ENCODE data around the gene MYH7. TPM values are rescaled to one million over a fixed set of nuclear protein-coding genes. Genes with fewer than 3 reads are reported as not detected.

The MYH7 gene
- polyA plus RNA-seq, 2 donors: 0.08 to 0.12 TPM

DNA sequence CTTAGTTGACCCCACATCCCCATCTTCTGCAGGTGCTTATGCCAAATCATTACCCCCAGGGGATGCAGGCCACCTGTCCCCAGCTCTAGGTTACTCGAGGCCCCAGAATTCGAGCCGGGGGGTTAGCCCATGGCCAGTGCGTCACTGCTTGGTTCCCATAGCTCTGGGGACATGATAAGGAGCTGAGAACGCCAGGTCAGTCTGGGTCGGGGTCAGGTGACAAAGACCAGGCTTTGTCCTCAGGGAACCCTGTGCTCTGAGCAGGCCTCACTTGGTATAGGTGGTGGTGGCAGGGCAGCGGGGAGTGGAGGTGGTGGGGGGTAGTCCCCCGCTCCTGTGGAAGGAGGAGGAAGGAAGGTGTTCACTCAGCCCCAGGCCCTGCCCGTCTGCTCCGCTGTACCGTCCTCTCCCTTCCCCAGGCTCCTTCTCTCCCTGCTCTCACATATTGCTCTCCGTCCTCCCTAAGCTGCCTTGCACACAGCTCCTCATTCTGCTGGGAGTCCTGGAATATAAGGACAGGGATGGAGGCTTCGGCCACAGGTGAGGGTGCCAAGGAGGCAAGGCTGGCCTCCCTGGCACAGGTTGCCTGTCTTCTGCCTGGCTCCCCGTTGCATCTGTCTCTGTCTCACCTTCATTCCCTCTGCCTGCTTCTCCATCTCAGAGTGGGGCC, 25.4 kb downstream of the MYH7 start:
- no peaks in the 10 kb centered on the region for H3K27me3 ChIP-seq (ENCODE audit: control insufficient read depth in 1 of 2, insufficient read depth in 2 of 2, low read length in 2 of 2)
- 81 to 82% methylated on average over 13 to 14 of the region's 14 CpGs for WGBS, 2 donors
- H3K4me1 ChIP-seq (ENCODE audit: control insufficient read depth in 2 of 2, insufficient read depth in 2 of 2, low read length in 1 of 2): no peaks in the 10 kb centered on the region
- no peaks in the 10 kb centered on the region for H3K9me3 ChIP-seq (ENCODE audit: control insufficient read depth in 2 of 2, insufficient read depth in 1 of 2, low read depth in 1 of 2, low read length in 1 of 2)
- H3K36me3 ChIP-seq (ENCODE audit: control insufficient read depth in 2 of 2, insufficient read depth in 2 of 2, low read length in 1 of 2): no peaks in the 10 kb centered on the region
- H3K4me3 ChIP-seq (ENCODE audit: low read depth in 1 of 2, low read length in 2 of 2): no peak overlapping the region
- H3K27ac ChIP-seq (ENCODE audit: low read depth in 2 of 2, low read length in 1 of 2): no peak overlapping the region

DNA sequence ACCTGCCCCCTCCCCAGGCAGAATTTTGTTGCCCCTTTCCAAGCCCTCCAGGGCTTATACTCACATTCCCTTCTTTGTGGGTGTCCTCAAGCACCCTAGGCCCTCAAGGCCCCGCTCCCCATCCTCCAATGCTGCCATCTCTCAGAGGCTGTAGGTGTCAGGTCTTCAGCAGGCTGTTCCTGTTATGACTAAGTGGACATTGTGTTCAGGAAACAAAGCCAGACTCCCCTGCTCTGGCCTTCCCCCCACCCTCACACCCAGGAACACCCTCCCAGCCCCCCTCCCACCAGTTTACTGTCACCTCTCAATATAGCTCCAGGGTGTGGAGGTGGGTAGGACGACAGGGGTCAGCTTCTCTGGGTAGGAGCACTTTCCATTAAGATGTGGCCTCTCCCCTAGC, 26.0 kb downstream of the MYH7 start:
- no peaks in the 10 kb centered on the region for H3K9me3 ChIP-seq (ENCODE audit: control insufficient read depth in 2 of 2, insufficient read depth in 1 of 2, low read depth in 1 of 2, low read length in 1 of 2)
- WGBS, 2 donors: 71 to 73% methylated on average over 2 of the region's 2 CpGs
- no peaks in the 10 kb centered on the region for H3K36me3 ChIP-seq (ENCODE audit: control insufficient read depth in 2 of 2, insufficient read depth in 2 of 2, low read length in 1 of 2)
- no peaks in the 10 kb centered on the region for H3K4me1 ChIP-seq (ENCODE audit: control insufficient read depth in 2 of 2, insufficient read depth in 2 of 2, low read length in 1 of 2)
- no peaks in the 10 kb centered on the region for H3K27me3 ChIP-seq (ENCODE audit: control insufficient read depth in 1 of 2, insufficient read depth in 2 of 2, low read length in 2 of 2)
- H3K27ac ChIP-seq (ENCODE audit: low read depth in 2 of 2, low read length in 1 of 2): no peak overlapping the region
- no peak overlapping the region for H3K4me3 ChIP-seq (ENCODE audit: low read depth in 1 of 2, low read length in 2 of 2)

DNA sequence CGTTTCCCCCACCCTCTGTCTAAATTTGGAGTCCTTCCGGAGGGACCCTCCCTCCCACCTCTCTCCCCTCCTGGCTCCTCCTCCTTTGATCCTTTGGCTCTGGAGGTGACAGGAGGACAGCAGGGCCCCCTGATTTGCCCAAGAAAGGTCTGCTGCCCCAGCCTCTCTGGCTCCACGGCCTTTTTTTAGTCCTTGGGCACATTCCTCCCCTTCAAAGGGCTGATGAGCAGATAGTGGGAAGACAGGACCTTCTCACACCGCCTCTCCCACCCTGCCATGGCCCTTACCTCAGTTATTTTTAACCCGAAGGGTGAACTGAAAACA, 27.2 kb downstream of the MYH7 start:
- Histone ChIP-seq H3K27me3 (ENCODE audit: control insufficient read depth in 1 of 2, insufficient read depth in 2 of 2, low read length in 2 of 2) (no peaks in the 10 kb centered on the region), H3K4me3 (ENCODE audit: low read depth in 1 of 2, low read length in 2 of 2) (no peak overlapping the region), H3K27ac (ENCODE audit: low read depth in 2 of 2, low read length in 1 of 2) (no peak overlapping the region), H3K4me1 (ENCODE audit: control insufficient read depth in 2 of 2, insufficient read depth in 2 of 2, low read length in 1 of 2) (no peaks in the 10 kb centered on the region), H3K36me3 (ENCODE audit: control insufficient read depth in 2 of 2, insufficient read depth in 2 of 2, low read length in 1 of 2) (no peaks in the 10 kb centered on the region), H3K9me3 (ENCODE audit: control insufficient read depth in 2 of 2, insufficient read depth in 1 of 2, low read depth in 1 of 2, low read length in 1 of 2) (no peaks in the 10 kb centered on the region)
- 53 to 66% methylated on average over 5 of the region's 5 CpGs for WGBS, 2 donors

DNA sequence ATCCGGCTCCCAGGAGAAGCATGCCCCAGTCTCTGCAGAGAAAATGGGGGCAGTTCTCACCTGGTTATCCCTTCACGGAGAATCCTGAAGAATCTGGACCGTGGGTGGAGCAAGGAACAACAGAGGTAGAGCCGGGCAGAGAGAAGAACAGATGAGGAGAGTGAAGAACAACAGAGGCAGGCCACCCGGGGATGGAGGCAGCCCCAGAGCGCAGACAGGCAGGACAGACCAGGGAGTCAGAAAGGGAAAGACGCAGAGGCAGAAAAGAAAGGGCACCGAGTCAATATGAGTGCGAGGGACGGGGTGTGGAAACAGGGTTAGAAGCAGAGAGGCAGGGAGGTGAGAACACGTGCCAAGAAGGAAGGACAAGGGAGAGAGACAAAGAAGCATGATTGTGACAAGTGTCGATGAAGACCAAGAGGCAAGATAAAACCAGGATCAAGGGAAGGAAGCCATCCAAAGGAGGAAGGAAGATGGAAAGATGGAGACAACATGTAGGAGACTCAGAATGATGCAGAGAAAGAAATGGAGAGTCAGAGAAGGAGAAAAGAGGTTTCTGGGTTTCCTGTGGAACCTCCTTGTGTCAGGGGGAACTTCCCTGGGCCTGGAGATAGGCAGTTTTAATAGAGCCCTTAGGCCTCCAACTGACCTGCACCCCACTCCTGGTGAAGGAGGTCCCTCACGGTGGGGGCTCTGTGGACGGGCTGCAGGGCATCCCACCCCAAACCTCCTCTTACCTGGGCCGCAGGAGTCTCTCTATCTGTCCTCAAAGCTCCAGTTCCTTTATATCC, 27.7 kb downstream of the MYH7 start, which contains the start of gene MYH6:
Gene MYH6 (minus strand): TSS at position 758 of the 791 bp plus-strand sequence. CDS start 1,050 bp downstream, outside the sequence.
- no peak within 1 kb of the TSS for H3K4me3 ChIP-seq (ENCODE audit: low read depth in 1 of 2, low read length in 2 of 2)
- H3K9me3 ChIP-seq (ENCODE audit: control insufficient read depth in 2 of 2, insufficient read depth in 1 of 2, low read depth in 1 of 2, low read length in 1 of 2): no peaks in the 10 kb centered on the region
- no peaks in the 10 kb centered on the region for H3K4me1 ChIP-seq (ENCODE audit: control insufficient read depth in 2 of 2, insufficient read depth in 2 of 2, low read length in 1 of 2)
- H3K36me3 ChIP-seq (ENCODE audit: control insufficient read depth in 2 of 2, insufficient read depth in 2 of 2, low read length in 1 of 2): no peaks in the 10 kb centered on the region
- H3K27ac ChIP-seq (ENCODE audit: low read depth in 2 of 2, low read length in 1 of 2): no peak within 1 kb of the TSS
- 79 to 80% methylated on average over 15 of the region's 15 CpGs for WGBS, 2 donors
- no peaks in the 10 kb centered on the region for H3K27me3 ChIP-seq (ENCODE audit: control insufficient read depth in 1 of 2, insufficient read depth in 2 of 2, low read length in 2 of 2)

DNA sequence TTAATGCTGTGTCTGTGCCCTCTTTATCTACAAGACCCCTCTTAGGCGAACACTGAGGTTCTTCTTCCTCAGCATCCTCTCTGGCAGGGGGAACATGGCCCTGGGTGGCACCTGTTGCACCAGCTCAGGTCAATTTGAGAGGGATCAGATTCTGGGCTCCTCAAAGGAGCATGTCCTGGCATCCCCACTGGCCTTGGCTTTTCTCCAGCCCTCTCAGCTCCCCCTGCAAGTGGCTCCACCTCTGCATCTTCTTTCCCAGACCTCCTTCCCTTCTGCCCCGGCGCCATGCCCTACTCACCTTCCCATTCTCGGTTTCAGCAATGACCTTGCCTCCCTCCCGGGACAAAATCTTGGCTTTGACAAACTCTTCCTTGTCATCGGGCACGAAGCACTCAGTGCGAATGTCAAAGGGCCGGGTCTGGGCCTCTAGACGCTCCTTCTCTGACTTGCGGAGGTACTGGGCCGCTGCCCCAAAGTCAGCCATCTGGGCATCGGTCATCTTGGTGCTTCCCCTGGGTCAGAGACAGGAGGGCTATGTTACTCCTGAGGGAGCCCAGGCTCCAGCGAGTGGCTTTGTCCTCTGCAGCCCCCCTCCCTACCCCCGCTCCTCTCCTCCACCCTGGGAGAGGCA, 28.6 kb downstream of the MYH7 start:
- H3K4me1 ChIP-seq (ENCODE audit: control insufficient read depth in 2 of 2, insufficient read depth in 2 of 2, low read length in 1 of 2): no peaks in the 10 kb centered on the region
- no peaks in the 10 kb centered on the region for H3K27me3 ChIP-seq (ENCODE audit: control insufficient read depth in 1 of 2, insufficient read depth in 2 of 2, low read length in 2 of 2)
- H3K9me3 ChIP-seq (ENCODE audit: control insufficient read depth in 2 of 2, insufficient read depth in 1 of 2, low read depth in 1 of 2, low read length in 1 of 2): no peaks in the 10 kb centered on the region
- H3K4me3 ChIP-seq (ENCODE audit: low read depth in 1 of 2, low read length in 2 of 2): no peak overlapping the region
- 85 to 90% methylated on average over 15 of the region's 15 CpGs for WGBS, 2 donors
- H3K27ac ChIP-seq (ENCODE audit: low read depth in 2 of 2, low read length in 1 of 2): no peak overlapping the region
- no peaks in the 10 kb centered on the region for H3K36me3 ChIP-seq (ENCODE audit: control insufficient read depth in 2 of 2, insufficient read depth in 2 of 2, low read length in 1 of 2)

DNA sequence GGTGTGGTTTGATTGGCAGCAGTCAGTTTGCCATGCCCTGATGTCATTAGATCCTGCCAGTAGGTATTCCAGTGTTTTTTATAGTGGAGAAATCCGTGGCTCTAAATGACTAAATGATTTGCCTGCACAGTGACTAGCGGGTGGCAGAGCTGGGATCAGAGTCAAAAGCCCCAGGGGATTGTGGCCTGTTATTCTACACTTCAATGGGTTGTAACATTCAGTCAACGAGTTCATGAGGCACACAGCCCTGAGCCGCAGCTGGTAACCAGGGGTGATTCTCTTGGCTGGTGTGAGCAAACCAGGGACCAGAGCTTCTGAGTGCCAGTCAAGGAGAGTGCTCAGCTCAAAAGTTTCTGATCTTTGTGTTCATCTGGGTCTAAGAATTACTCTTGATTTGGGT, 29.2 kb downstream of the MYH7 start:
- Histone ChIP-seq H3K4me3 (ENCODE audit: low read depth in 1 of 2, low read length in 2 of 2) (no peak overlapping the region), H3K4me1 (ENCODE audit: control insufficient read depth in 2 of 2, insufficient read depth in 2 of 2, low read length in 1 of 2) (no peaks in the 10 kb centered on the region), H3K36me3 (ENCODE audit: control insufficient read depth in 2 of 2, insufficient read depth in 2 of 2, low read length in 1 of 2) (no peaks in the 10 kb centered on the region), H3K9me3 (ENCODE audit: control insufficient read depth in 2 of 2, insufficient read depth in 1 of 2, low read depth in 1 of 2, low read length in 1 of 2) (no peaks in the 10 kb centered on the region), H3K27me3 (ENCODE audit: control insufficient read depth in 1 of 2, insufficient read depth in 2 of 2, low read length in 2 of 2) (no peaks in the 10 kb centered on the region), H3K27ac (ENCODE audit: low read depth in 2 of 2, low read length in 1 of 2) (no peak overlapping the region)
- 33 to 52% methylated on average over 4 of the region's 4 CpGs for WGBS, 2 donors

DNA sequence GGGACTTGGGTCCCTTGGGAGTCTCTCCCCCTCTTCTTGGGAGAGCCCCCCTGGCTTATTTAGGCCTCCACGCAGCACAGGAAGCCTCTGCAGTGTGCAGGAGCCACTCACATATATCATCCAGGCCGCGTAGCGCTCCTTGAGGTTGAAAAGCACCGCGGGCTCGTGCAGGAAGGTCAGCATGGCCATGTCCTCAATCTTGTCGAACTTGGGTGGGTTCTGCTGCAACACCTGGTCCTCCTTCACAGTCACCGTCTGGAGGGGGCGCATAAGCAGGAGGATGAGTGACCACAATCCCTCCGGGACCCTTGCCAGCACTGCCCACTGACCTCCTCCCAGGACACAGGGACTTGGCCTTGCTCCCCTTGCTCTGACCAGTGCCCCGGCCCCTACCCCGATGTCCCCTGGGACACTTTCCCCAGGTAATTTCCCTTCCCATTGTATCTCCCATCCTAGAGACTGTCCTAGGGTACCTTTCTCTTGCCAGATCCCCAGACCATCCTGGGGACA, 29.9 kb downstream of the MYH7 start:
- 87% methylated on average over 13 of the region's 13 CpGs for WGBS, 2 donors
- Histone ChIP-seq H3K4me1 (ENCODE audit: control insufficient read depth in 2 of 2, insufficient read depth in 2 of 2, low read length in 1 of 2) (no peaks in the 10 kb centered on the region), H3K36me3 (ENCODE audit: control insufficient read depth in 2 of 2, insufficient read depth in 2 of 2, low read length in 1 of 2) (no peaks in the 10 kb centered on the region), H3K27ac (ENCODE audit: low read depth in 2 of 2, low read length in 1 of 2) (no peak overlapping the region), H3K4me3 (ENCODE audit: low read depth in 1 of 2, low read length in 2 of 2) (no peak overlapping the region), H3K27me3 (ENCODE audit: control insufficient read depth in 1 of 2, insufficient read depth in 2 of 2, low read length in 2 of 2) (no peaks in the 10 kb centered on the region), H3K9me3 (ENCODE audit: control insufficient read depth in 2 of 2, insufficient read depth in 1 of 2, low read depth in 1 of 2, low read length in 1 of 2) (no peaks in the 10 kb centered on the region)

DNA sequence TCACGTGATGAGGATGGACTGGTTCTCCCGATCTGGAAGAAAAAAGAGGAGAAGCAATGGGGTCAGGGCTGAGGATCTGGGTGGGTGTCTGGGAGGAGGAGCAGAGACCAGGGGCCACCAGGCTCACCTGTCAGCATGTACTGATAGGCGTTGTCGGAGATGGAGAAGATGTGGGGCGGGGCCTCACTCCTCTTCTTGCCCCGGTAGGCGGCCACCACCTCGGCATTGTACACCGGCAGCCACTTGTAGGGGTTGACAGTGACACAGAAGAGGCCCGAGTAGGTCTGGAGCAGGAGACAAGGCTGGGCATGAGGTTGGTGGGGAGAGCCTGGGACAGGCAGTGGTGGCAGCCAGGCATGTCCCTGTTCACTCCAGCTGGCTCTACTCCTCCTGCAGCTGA, 30.4 kb downstream of the MYH7 start:
- Histone ChIP-seq H3K9me3 (ENCODE audit: control insufficient read depth in 2 of 2, insufficient read depth in 1 of 2, low read depth in 1 of 2, low read length in 1 of 2) (no peaks in the 10 kb centered on the region), H3K27me3 (ENCODE audit: control insufficient read depth in 1 of 2, insufficient read depth in 2 of 2, low read length in 2 of 2) (no peaks in the 10 kb centered on the region), H3K4me3 (ENCODE audit: low read depth in 1 of 2, low read length in 2 of 2) (no peak overlapping the region), H3K4me1 (ENCODE audit: control insufficient read depth in 2 of 2, insufficient read depth in 2 of 2, low read length in 1 of 2) (no peaks in the 10 kb centered on the region), H3K36me3 (ENCODE audit: control insufficient read depth in 2 of 2, insufficient read depth in 2 of 2, low read length in 1 of 2) (no peaks in the 10 kb centered on the region), H3K27ac (ENCODE audit: low read depth in 2 of 2, low read length in 1 of 2) (no peak overlapping the region)
- WGBS, 2 donors: 77 to 78% methylated on average over 10 of the region's 10 CpGs

DNA sequence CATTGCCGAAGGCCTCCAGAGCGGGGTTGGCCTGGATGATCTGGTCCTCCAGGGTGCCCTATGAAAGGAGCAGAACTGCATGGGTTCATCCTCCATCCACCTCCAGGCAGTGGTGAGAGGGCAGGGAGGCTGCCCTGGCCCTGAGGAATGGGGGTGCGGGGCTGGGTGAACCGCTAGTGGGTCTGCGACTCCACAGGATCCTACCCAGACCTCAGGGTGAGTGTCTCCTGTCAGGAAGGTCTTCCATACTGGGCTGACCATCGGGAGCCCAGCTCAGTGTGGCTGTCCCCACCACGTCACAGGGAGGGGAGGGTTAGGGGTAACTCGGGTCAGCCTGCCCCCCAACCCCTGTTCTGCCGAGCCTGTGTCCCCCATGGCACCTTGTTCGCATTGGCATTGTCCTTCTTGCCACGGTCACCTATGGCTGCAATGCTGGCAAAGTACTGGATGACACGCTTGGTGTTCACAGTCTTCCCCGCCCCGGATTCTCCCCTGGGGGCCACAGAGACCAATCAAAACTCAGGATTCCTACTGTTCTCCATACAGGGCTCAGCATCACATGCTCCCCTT, 31.0 kb downstream of the MYH7 start:
- no peaks in the 10 kb centered on the region for H3K36me3 ChIP-seq (ENCODE audit: control insufficient read depth in 2 of 2, insufficient read depth in 2 of 2, low read length in 1 of 2)
- 86 to 88% methylated on average over 14 of the region's 14 CpGs for WGBS, 2 donors

More for the DNA sequence above, 31.0 kb downstream of the MYH7 start:
- no peaks in the 10 kb centered on the region for H3K9me3 ChIP-seq (ENCODE audit: control insufficient read depth in 2 of 2, insufficient read depth in 1 of 2, low read depth in 1 of 2, low read length in 1 of 2)
- no peak overlapping the region for H3K27ac ChIP-seq (ENCODE audit: low read depth in 2 of 2, low read length in 1 of 2)
- no peaks in the 10 kb centered on the region for H3K4me1 ChIP-seq (ENCODE audit: control insufficient read depth in 2 of 2, insufficient read depth in 2 of 2, low read length in 1 of 2)
- no peaks in the 10 kb centered on the region for H3K27me3 ChIP-seq (ENCODE audit: control insufficient read depth in 1 of 2, insufficient read depth in 2 of 2, low read length in 2 of 2)
- H3K4me3 ChIP-seq (ENCODE audit: low read depth in 1 of 2, low read length in 2 of 2): no peak overlapping the region
